Parathyroid adenoma (tissue), 2 donors: ENCODE results near the gene SLC15A4.

Experiments
- H2AFZ ChIP-seq: fragments of 300-600 bp; sonication (generic); one replicate; pipeline ENCODE4 v1.7.0; 2017; ENCODE audit warnings: antibody characterized with exemption, mild to moderate bottlenecking
- H3K27ac ChIP-seq: fragments of 300-600 bp; sonication (generic); one replicate; pipeline ENCODE4 v1.7.0; 2017
- H3K27me3 ChIP-seq: fragments of 300-600 bp; sonication (generic); one replicate; pipeline ENCODE4 v1.7.0; 2017; ENCODE audit warnings: low read length; ENCODE audit not compliant: control insufficient read depth, insufficient read depth
- H3K36me3 ChIP-seq: fragments of 300-600 bp; sonication (generic); one replicate; pipeline ENCODE4 v1.7.0; 2017; ENCODE audit warnings: low read length; ENCODE audit not compliant: control insufficient read depth, insufficient read depth
- H3K4me1 ChIP-seq: fragments of 300-600 bp; sonication (generic); one replicate; pipeline ENCODE4 v1.7.0; 2017; ENCODE audit warnings: control low read depth
- H3K4me2 ChIP-seq: fragments of 300-600 bp; sonication (generic); one replicate; pipeline ENCODE4 v1.7.0; 2017; ENCODE audit warnings: low read length
- H3K4me3 ChIP-seq: fragments of 300-600 bp; sonication (generic); one replicate; pipeline ENCODE4 v1.7.0; 2017; ENCODE audit warnings: low read depth, low read length
- H3K79me2 ChIP-seq: fragments of 300-600 bp; sonication (generic); one replicate; pipeline ENCODE4 v1.7.0; 2017; ENCODE audit warnings: control low read depth
- H3K9ac ChIP-seq: fragments of 300-600 bp; sonication (generic); one replicate; pipeline ENCODE4 v1.7.0; 2017; ENCODE audit warnings: mild to moderate bottlenecking
- H3K9me3 ChIP-seq: fragments of 300-600 bp; sonication (generic); one replicate; pipeline ENCODE4 v1.7.0; 2017; ENCODE audit warnings: low read length; ENCODE audit not compliant: control insufficient read depth
- CTCF ChIP-seq: fragments of 300-600 bp; sonication (generic); IDR thresholded peaks from one replicate; pipeline ENCODE4 v1.7.0; 2017; ENCODE audit warnings: antibody characterized with exemption, mild to moderate bottlenecking
- donor health status: primary hyperparathyroidism.

The SLC15A4 gene

GRCh38 chr12:128786741-128787391 lies 36.9 kb downstream of the SLC15A4 start:
- no peaks in the 10 kb centered on the region for H3K36me3 ChIP-seq
- H3K9ac ChIP-seq = no peak overlapping the region

GRCh38 chr12:128784030-128784760 lies 39.6 kb downstream of the SLC15A4 start:
- Histone ChIP-seq H3K79me2 (no peaks in the 10 kb centered on the region), H3K9ac (no peak overlapping the region), H3K4me3 (no peak overlapping the region), H3K4me1 (no peaks in the 10 kb centered on the region), H2AFZ (no peak overlapping the region), H3K9me3 (no peaks in the 10 kb centered on the region), H3K27me3 (no peaks in the 10 kb centered on the region), H3K4me2 (no peak overlapping the region), H3K36me3 (no peaks in the 10 kb centered on the region), H3K27ac (no peak overlapping the region)
- no peak for TF ChIP-seq CTCF

More at GRCh38 chr12:128786741-128787391, 36.9 kb downstream of the SLC15A4 start:
- no peak overlapping the region for H3K4me2 ChIP-seq
- H3K79me2 ChIP-seq = no peaks in the 10 kb centered on the region
- no peak for TF ChIP-seq CTCF
- H3K4me3 ChIP-seq = no peak overlapping the region
- H3K27me3 ChIP-seq = no peaks in the 10 kb centered on the region
- H3K27ac ChIP-seq = no peak overlapping the region
- no peak overlapping the region for H2AFZ ChIP-seq
- no peaks in the 10 kb centered on the region for H3K9me3 ChIP-seq
- H3K4me1 ChIP-seq = no peaks in the 10 kb centered on the region

GRCh38 chr12:128783129-128783574 lies 40.6 kb downstream of the SLC15A4 start:
- Histone ChIP-seq H3K27me3 (no peaks in the 10 kb centered on the region), H3K4me2 (no peak overlapping the region), H2AFZ (no peak overlapping the region), H3K36me3 (no peaks in the 10 kb centered on the region), H3K4me3 (no peak overlapping the region), H3K9me3 (no peaks in the 10 kb centered on the region), H3K9ac (no peak overlapping the region), H3K79me2 (no peaks in the 10 kb centered on the region), H3K27ac (no peak overlapping the region), H3K4me1 (no peaks in the 10 kb centered on the region)
- TF ChIP-seq CTCF = no peak

GRCh38 chr12:128779901-128780300 lies 43.9 kb downstream of the SLC15A4 start:
- TF ChIP-seq CTCF = no peak
- Histone ChIP-seq H3K4me3 (no peak overlapping the region), H3K36me3 (no peaks in the 10 kb centered on the region), H3K9ac (no peak overlapping the region), H3K27ac (no peak overlapping the region), H3K27me3 (no peaks in the 10 kb centered on the region), H3K79me2 (no peaks in the 10 kb centered on the region), H3K9me3 (no peaks in the 10 kb centered on the region), H3K4me2 (no peak overlapping the region), H3K4me1 (no peaks in the 10 kb centered on the region), H2AFZ (no peak overlapping the region)
